Upper lobe of left lung (tissue), 4 donors: Measurements from ENCODE around the gene INPP5E.

Source experiments
- CTCF ChIP-seq, 6 experiments: fragments of 450-650 bp in 4 of 6; fragments of 200-600 bp in 2 of 6; sonication (generic) in 2 of 6; IDR thresholded peaks; one replicate each; pipeline ENCODE4 v1.5.1; 2016 to 2019; ENCODE audit warnings: antibody characterized with exemption in 6 of 6
- EP300 ChIP-seq, 4 donors: sonication (generic); formaldehyde crosslinking; IDR thresholded peaks; one replicate each; pipeline ENCODE4 v1.5.1; 2017; ENCODE audit warnings: antibody characterized with exemption in 4 of 4, control low read depth in 2 of 4
- POLR2A ChIP-seq, 4 donors: fragments of 450-650 bp; IDR thresholded peaks; one replicate each; pipeline ENCODE4 v1.5.1; 2016 to 2017; ENCODE audit warnings: antibody characterized with exemption in 4 of 4, mild to moderate bottlenecking in 2 of 4
- POLR2AphosphoS5 ChIP-seq, 2 donors: sonication (generic); formaldehyde crosslinking; IDR thresholded peaks; one replicate each; pipeline ENCODE4 v1.5.1; 2017; ENCODE audit warnings: antibody characterized with exemption in 2 of 2

- TF ChIP-seq CTCF (IDR thresholded peaks at IDR 0.05) = no peak
- TF ChIP-seq POLR2A (IDR thresholded peaks at IDR 0.05) = no peak
- TF ChIP-seq POLR2AphosphoS5 (IDR thresholded peaks at IDR 0.05) = no peak
- TF ChIP-seq EP300 (IDR thresholded peaks at IDR 0.05) = no peak
Observed at GRCh38 chr9:136465500-136466154, 26.0 kb upstream of the INPP5E start.
